Neural progenitor cell (in vitro differentiated cells): ENCODE data around the gene TECTB.

Experiments used
- CTCF ChIP-seq: fragments of 200-600 bp; sonication (generic); IDR thresholded peaks from 2 replicates; pipeline ENCODE4 v1.5.1; 2017; ENCODE audit warnings: antibody characterized with exemption, mild to moderate bottlenecking
- EZH2 ChIP-seq: fragments of 200-600 bp; sonication (generic); IDR thresholded peaks from 2 replicates; pipeline ENCODE4 v1.6.1; 2017; ENCODE audit warnings: antibody characterized with exemption, mild to moderate bottlenecking, moderate library complexity

DNA sequence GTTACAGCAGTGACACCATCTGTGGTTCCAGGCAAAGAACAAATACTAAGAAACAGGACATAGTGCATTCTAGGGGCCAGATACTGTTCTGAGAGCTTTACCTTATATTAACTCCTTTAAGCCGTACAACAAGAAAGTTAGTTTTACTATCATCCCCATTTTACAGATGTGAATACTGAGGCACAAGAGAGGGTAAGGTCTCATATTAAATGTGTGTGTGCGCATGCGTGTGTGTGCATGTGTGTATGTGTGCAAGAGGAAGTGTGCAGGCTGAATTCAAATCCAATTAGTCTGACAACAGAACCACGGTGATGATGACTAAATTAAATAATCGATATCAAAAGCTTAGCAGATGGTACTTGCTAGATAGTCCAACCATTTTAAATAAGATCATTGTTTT is 11.0 kb downstream of the TECTB start:
- TF ChIP-seq CTCF (no peak), EZH2 (no peak)
